Nephron (organoid): ENCODE measurements around the gene IQCN.

Experiments
- H3K27ac Mint-ChIP-seq, 3 experiments: 2 replicates each; pipeline ENCODE4 v1.8.0; 2020; ENCODE audit warnings: mixed read lengths in 3 of 3, mild to moderate bottlenecking in 2 of 3, moderate library complexity in 1 of 3
- H3K27me3 Mint-ChIP-seq: 2 replicates; pipeline ENCODE4 v1.8.0; 2021; ENCODE audit warnings: low read depth, mild to moderate bottlenecking, moderate library complexity, mixed read lengths
- H3K36me3 Mint-ChIP-seq: 2 replicates; pipeline ENCODE4 v1.8.0; 2020; ENCODE audit warnings: low read depth, mixed read lengths
- H3K4me1 Mint-ChIP-seq: 2 replicates; pipeline ENCODE4 v1.8.0; 2020; ENCODE audit warnings: mixed read lengths
- H3K4me3 Mint-ChIP-seq, 3 experiments: 2 replicates each; pipeline ENCODE4 v1.8.0; 2020; ENCODE audit warnings: mild to moderate bottlenecking in 3 of 3, mixed read lengths in 3 of 3, moderate library complexity in 2 of 3
- H3K9me3 Mint-ChIP-seq: 2 replicates; pipeline ENCODE4 v1.8.0; 2020; ENCODE audit warnings: mixed read lengths
- CTCF ChIP-seq, 3 experiments: fragments of 200-600 bp; sonication (generic); IDR thresholded peaks; one replicate each; pipeline ENCODE4 v1.5.0; 2021; ENCODE audit warnings: antibody characterized with exemption in 3 of 3; ENCODE audit not compliant: unreplicated experiment in 3 of 3

Gene IQCN

GRCh38 chr19:18231775-18232174, 42.5 kb downstream of the IQCN start:
- peaks cover 6% of the 10 kb centered on the region for H3K9me3 Mint-ChIP-seq
- no peaks in the 10 kb centered on the region for H3K36me3 Mint-ChIP-seq
- H3K4me3 Mint-ChIP-seq, result no peak overlapping the region
- peaks cover 10% of the 10 kb centered on the region for H3K4me1 Mint-ChIP-seq
- no peak overlapping the region for H3K27ac Mint-ChIP-seq
- no peak for TF ChIP-seq CTCF (IDR thresholded peaks at IDR 0.05; ENCODE audit: unreplicated experiment in 3 of 3)
- H3K27me3 Mint-ChIP-seq, result peaks cover 70% of the 10 kb centered on the region

- peaks cover 6% of the 10 kb centered on the region for H3K9me3 Mint-ChIP-seq
- H3K36me3 Mint-ChIP-seq, result no peaks in the 10 kb centered on the region
- peaks cover 70% of the 10 kb centered on the region for H3K27me3 Mint-ChIP-seq
- no peak overlapping the region for H3K27ac Mint-ChIP-seq
- peaks cover 11% of the 10 kb centered on the region for H3K4me1 Mint-ChIP-seq
- no peak for TF ChIP-seq CTCF (IDR thresholded peaks at IDR 0.05; ENCODE audit: unreplicated experiment in 3 of 3)
- no peak overlapping the region for H3K4me3 Mint-ChIP-seq
These were observed 43.1 kb downstream of the IQCN start for GRCh38 chr19:18230941-18231734.

- Mint-ChIP-seq H3K36me3 (no peaks in the 10 kb centered on the region), H3K27me3 (peaks cover 71% of the 10 kb centered on the region), H3K9me3 (peaks cover 6% of the 10 kb centered on the region), H3K27ac (no peak overlapping the region), H3K4me3 (peak overlapping the region in 1 of 3 experiments; percentile 35), H3K4me1 (peaks cover 11% of the 10 kb centered on the region)
- TF ChIP-seq CTCF (IDR thresholded peaks at IDR 0.05; ENCODE audit: unreplicated experiment in 3 of 3), result no peak
These were observed 44.3 kb downstream of the IQCN start for GRCh38 chr19:18229915-18230314.

- Mint-ChIP-seq H3K9me3 (peaks cover 6% of the 10 kb centered on the region), H3K4me3 (no peak overlapping the region)
These were observed 44.8 kb downstream of the IQCN start for GRCh38 chr19:18229474-18229873.

GRCh38 chr19:18227781-18228271, 46.4 kb downstream of the IQCN start:
- Mint-ChIP-seq H3K4me1 (peaks cover 19% of the 10 kb centered on the region), H3K27me3 (peaks cover 66% of the 10 kb centered on the region), H3K9me3 (no peaks in the 10 kb centered on the region), H3K27ac (no peak overlapping the region), H3K4me3 (no peak overlapping the region), H3K36me3 (no peaks in the 10 kb centered on the region)
- no peak for TF ChIP-seq CTCF (IDR thresholded peaks at IDR 0.05; ENCODE audit: unreplicated experiment in 3 of 3)

More at GRCh38 chr19:18229474-18229873, 44.8 kb downstream of the IQCN start:
- Mint-ChIP-seq H3K27me3 (peaks cover 74% of the 10 kb centered on the region), H3K27ac (no peak overlapping the region), H3K36me3 (no peaks in the 10 kb centered on the region), H3K4me1 (peaks cover 15% of the 10 kb centered on the region)
- peak; percentile 9 to 39 (median 39) for TF ChIP-seq CTCF (IDR thresholded peaks at IDR 0.05; ENCODE audit: unreplicated experiment in 3 of 3)
